ENCODE measurements around the gene DDX42. TPM values are rescaled to one million over a fixed set of nuclear protein-coding genes. Genes with fewer than 3 reads are reported as not detected.

The DDX42 gene
- total RNA-seq, 2 donors from 2014 or later: 154 to 171 TPM

DNA sequence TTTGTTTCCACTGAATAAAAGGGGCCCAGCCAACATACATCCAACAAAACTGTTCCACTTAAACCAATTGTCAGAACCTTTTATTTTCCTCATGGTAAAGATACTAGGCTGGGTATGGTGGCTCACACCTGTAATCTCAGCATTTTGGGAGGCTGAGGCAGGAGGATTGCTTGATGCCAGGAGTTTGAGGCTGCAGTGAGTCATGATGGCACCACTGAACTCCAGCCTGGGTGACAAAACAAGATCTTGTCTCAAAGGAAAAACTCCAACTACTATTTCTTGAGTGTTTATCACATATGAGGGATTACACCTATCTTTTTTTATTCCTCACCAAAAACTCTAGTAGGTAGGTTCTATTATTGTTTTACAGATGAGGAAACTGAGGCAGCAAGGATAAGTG is 48.6 kb downstream of the DDX42 start:
- peaks cover 81% of the 10 kb centered on the region for H3K36me3 ChIP-seq (ENCODE audit: control insufficient read depth, insufficient read depth, low read length)
- H3K27ac ChIP-seq (ENCODE audit: low read depth, low read length): no peak overlapping the region
- Mint-ChIP-seq H3K36me3 (ENCODE audit: low read depth) (peaks cover 82% of the 10 kb centered on the region), H3K27ac (no peak overlapping the region), H3K9me3 (no peaks in the 10 kb centered on the region), H3K4me1 (peaks cover 6% of the 10 kb centered on the region), H3K4me3 (no peak overlapping the region), H3K27me3 (ENCODE audit: insufficient read depth) (no peaks in the 10 kb centered on the region)
- H3K4me1 ChIP-seq (ENCODE audit: control insufficient read depth, insufficient read depth, low read length): no peaks in the 10 kb centered on the region
- no peak overlapping the region for H3K9ac ChIP-seq (ENCODE audit: extremely low read depth, low read length, poor library complexity, severe bottlenecking)
- no peaks in the 10 kb centered on the region for H3K9me3 ChIP-seq (ENCODE audit: control insufficient read depth, low read length)
- DNase-seq: no peak
- H3K27me3 ChIP-seq (ENCODE audit: control insufficient read depth, insufficient read depth, low read length, poor library complexity, severe bottlenecking): no peaks in the 10 kb centered on the region
- TF ChIP-seq, protein P1, sequence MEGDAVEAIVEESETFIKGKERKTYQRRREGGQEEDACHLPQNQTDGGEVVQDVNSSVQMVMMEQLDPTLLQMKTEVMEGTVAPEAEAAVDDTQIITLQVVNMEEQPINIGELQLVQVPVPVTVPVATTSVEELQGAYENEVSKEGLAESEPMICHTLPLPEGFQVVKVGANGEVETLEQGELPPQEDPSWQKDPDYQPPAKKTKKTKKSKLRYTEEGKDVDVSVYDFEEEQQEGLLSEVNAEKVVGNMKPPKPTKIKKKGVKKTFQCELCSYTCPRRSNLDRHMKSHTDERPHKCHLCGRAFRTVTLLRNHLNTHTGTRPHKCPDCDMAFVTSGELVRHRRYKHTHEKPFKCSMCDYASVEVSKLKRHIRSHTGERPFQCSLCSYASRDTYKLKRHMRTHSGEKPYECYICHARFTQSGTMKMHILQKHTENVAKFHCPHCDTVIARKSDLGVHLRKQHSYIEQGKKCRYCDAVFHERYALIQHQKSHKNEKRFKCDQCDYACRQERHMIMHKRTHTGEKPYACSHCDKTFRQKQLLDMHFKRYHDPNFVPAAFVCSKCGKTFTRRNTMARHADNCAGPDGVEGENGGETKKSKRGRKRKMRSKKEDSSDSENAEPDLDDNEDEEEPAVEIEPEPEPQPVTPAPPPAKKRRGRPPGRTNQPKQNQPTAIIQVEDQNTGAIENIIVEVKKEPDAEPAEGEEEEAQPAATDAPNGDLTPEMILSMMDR (conservative IDR thresholded peaks at IDR 0.05): no peak
- no peak overlapping the region for H3K4me3 ChIP-seq (ENCODE audit: low read length)

- Mint-ChIP-seq H3K36me3 (ENCODE audit: low read depth) (peaks cover 70% of the 10 kb centered on the region), H3K27ac (no peak overlapping the region), H3K9me3 (no peaks in the 10 kb centered on the region), H3K4me1 (peaks cover 14% of the 10 kb centered on the region), H3K4me3 (no peak overlapping the region), H3K27me3 (ENCODE audit: insufficient read depth) (no peaks in the 10 kb centered on the region)
- no peak overlapping the region for H3K9ac ChIP-seq (ENCODE audit: extremely low read depth, low read length, poor library complexity, severe bottlenecking)
- 96 to 97% methylated on average over 9 to 13 of the region's 13 CpGs for WGBS, 2 experiments (ENCODE audit: insufficient coverage in 1 of 2, insufficient read length in 1 of 2)
- TF ChIP-seq, protein P1 (conservative IDR thresholded peaks at IDR 0.05): no peak
- H3K4me3 ChIP-seq (ENCODE audit: low read length): no peak overlapping the region
- peaks cover 72% of the 10 kb centered on the region for H3K36me3 ChIP-seq (ENCODE audit: control insufficient read depth, insufficient read depth, low read length)
- DNase-seq: no peak
- no peaks in the 10 kb centered on the region for H3K27me3 ChIP-seq (ENCODE audit: control insufficient read depth, insufficient read depth, low read length, poor library complexity, severe bottlenecking)
- H3K27ac ChIP-seq (ENCODE audit: low read depth, low read length): no peak overlapping the region
- no peaks in the 10 kb centered on the region for H3K4me1 ChIP-seq (ENCODE audit: control insufficient read depth, insufficient read depth, low read length)
- no peaks in the 10 kb centered on the region for H3K9me3 ChIP-seq (ENCODE audit: control insufficient read depth, low read length)
Observed at GRCh38 chr17:63823659-63824331, 49.8 kb downstream of the DDX42 start.

- H3K36me3 Mint-ChIP-seq (ENCODE audit: low read depth): peaks cover 71% of the 10 kb centered on the region
- H3K36me3 ChIP-seq (ENCODE audit: control insufficient read depth, insufficient read depth, low read length): peaks cover 72% of the 10 kb centered on the region
Observed at GRCh38 chr17:63824362-63824761, 50.4 kb downstream of the DDX42 start.

More at GRCh38 chr17:63824362-63824761, 50.4 kb downstream of the DDX42 start:
- no peak overlapping the region for H3K9ac ChIP-seq (ENCODE audit: extremely low read depth, low read length, poor library complexity, severe bottlenecking)
- H3K27me3 Mint-ChIP-seq (ENCODE audit: insufficient read depth): no peaks in the 10 kb centered on the region
- DNase-seq: no peak
- H3K4me1 ChIP-seq (ENCODE audit: control insufficient read depth, insufficient read depth, low read length): no peaks in the 10 kb centered on the region
- no peaks in the 10 kb centered on the region for H3K9me3 ChIP-seq (ENCODE audit: control insufficient read depth, low read length)
- H3K4me3 Mint-ChIP-seq: no peak overlapping the region
- no peaks in the 10 kb centered on the region for H3K9me3 Mint-ChIP-seq
- WGBS, 2 experiments (ENCODE audit: insufficient coverage in 1 of 2, insufficient read length in 1 of 2): 94 to 100% methylated on average over 4 to 9 of the region's 9 CpGs
- TF ChIP-seq, protein P1 (conservative IDR thresholded peaks at IDR 0.05): no peak
- H3K4me3 ChIP-seq (ENCODE audit: low read length): no peak overlapping the region
- no peak overlapping the region for H3K27ac Mint-ChIP-seq
- peaks cover 17% of the 10 kb centered on the region for H3K4me1 Mint-ChIP-seq
- no peak overlapping the region for H3K27ac ChIP-seq (ENCODE audit: low read depth, low read length)
- H3K27me3 ChIP-seq (ENCODE audit: control insufficient read depth, insufficient read depth, low read length, poor library complexity, severe bottlenecking): no peaks in the 10 kb centered on the region

All from endodermal cell (in vitro differentiated cells).